GM23338 (cell line): ENCODE results near the gene ZNF483. TPM values are rescaled to one million over a fixed set of nuclear protein-coding genes. Genes with fewer than 3 reads are reported as not detected.
A peak's percentile ranks its signal among the peaks of the same experiment; 100 is the strongest.

Experiments used
- ATAC-seq: fragments of 200-7000 bp; cut with Tn5 transposase; 3 replicates; pipeline ENCODE4 v1.9.1; 2020
- DNase-seq: peaks from one replicate; pipeline ENCODE4 v3.0.0-alpha.2; 2015; ENCODE audit warnings: low spot score
- H2AFZ ChIP-seq: fragments of 200-600 bp; sonication (generic); 2 replicates; pipeline ENCODE4 v1.8.0; 2016; ENCODE audit warnings: antibody characterized with exemption, mild to moderate bottlenecking, moderate library complexity
- H3F3A ChIP-seq: fragments of 200-600 bp; sonication (generic); replicated peaks from 2 replicates; pipeline ENCODE4 v1.8.0; 2017; ENCODE audit warnings: antibody characterized with exemption, mixed run types, low read depth
- H3K27ac ChIP-seq: fragments of 200-600 bp; sonication (generic); 2 replicates; pipeline ENCODE4 v1.6.1; 2016; ENCODE audit warnings: low read depth
- H3K27me3 ChIP-seq: fragments of 200-600 bp; sonication (generic); 2 replicates; pipeline ENCODE4 v1.8.0; 2016; ENCODE audit warnings: mild to moderate bottlenecking, mixed run types, moderate library complexity; ENCODE audit not compliant: insufficient read depth
- H3K36me3 ChIP-seq: fragments of 200-600 bp; sonication (generic); 2 replicates; pipeline ENCODE4 v1.8.0; 2016; ENCODE audit warnings: mild to moderate bottlenecking; ENCODE audit not compliant: insufficient read depth
- H3K4me1 ChIP-seq: fragments of 200-600 bp; sonication (generic); 2 replicates; pipeline ENCODE4 v1.8.0; 2016; ENCODE audit warnings: mild to moderate bottlenecking, moderate library complexity; ENCODE audit not compliant: insufficient read depth
- H3K4me2 ChIP-seq: fragments of 200-600 bp; sonication (generic); 2 replicates; pipeline ENCODE4 v1.7.1; 2017; ENCODE audit warnings: mixed run types
- H3K4me3 ChIP-seq: fragments of 200-600 bp; sonication (generic); 2 replicates; pipeline ENCODE4 v1.6.1; 2016; ENCODE audit warnings: mixed run types
- H3K79me2 ChIP-seq: fragments of 200-600 bp; sonication (generic); replicated peaks from 2 replicates; pipeline ENCODE4 v1.8.0; 2017; ENCODE audit warnings: mild to moderate bottlenecking; ENCODE audit not compliant: insufficient read depth
- H3K9me2 ChIP-seq: fragments of 200-600 bp; sonication (generic); 2 replicates; pipeline ENCODE4 v1.8.0; 2017; ENCODE audit not compliant: insufficient read depth
- H4K20me1 ChIP-seq: fragments of 200-600 bp; sonication (generic); replicated peaks from 2 replicates; pipeline ENCODE4 v1.8.0; 2017; ENCODE audit warnings: mild to moderate bottlenecking; ENCODE audit not compliant: insufficient read depth
- H3K27ac Mint-ChIP-seq: 2 replicates; pipeline ENCODE4 v1.8.0; 2020; ENCODE audit warnings: inconsistent platforms, mild to moderate bottlenecking, moderate library complexity, mixed read lengths
- H3K27me3 Mint-ChIP-seq: 3 replicates; pipeline ENCODE4 v1.8.0; 2022; ENCODE audit warnings: low read depth, mild to moderate bottlenecking, moderate library complexity, mixed read lengths, inconsistent platforms; ENCODE audit not compliant: insufficient read depth, poor library complexity
- H3K36me3 Mint-ChIP-seq: 3 replicates; pipeline ENCODE4 v1.8.0; 2021; ENCODE audit warnings: low read depth, mild to moderate bottlenecking, inconsistent platforms, moderate library complexity, mixed read lengths
- H3K4me1 Mint-ChIP-seq: 3 replicates; pipeline ENCODE4 v1.8.0; 2020; ENCODE audit warnings: mild to moderate bottlenecking, inconsistent platforms, mixed read lengths
- H3K4me3 Mint-ChIP-seq: 3 replicates; pipeline ENCODE4 v1.8.0; 2021; ENCODE audit warnings: moderate library complexity, mild to moderate bottlenecking, inconsistent platforms, mixed read lengths
- H3K9me3 Mint-ChIP-seq: 3 replicates; pipeline ENCODE4 v1.8.0; 2020; ENCODE audit warnings: moderate library complexity, mild to moderate bottlenecking, inconsistent platforms, mixed read lengths
- CREB1 ChIP-seq: fragments of 250-450 bp; sonication (Bioruptor Pico); IDR thresholded peaks from 2 replicates; pipeline ENCODE4 v1.5.0; 2020; ENCODE audit warnings: low read depth, mild to moderate bottlenecking, moderate library complexity
- CTCF ChIP-seq, 2 experiments: fragments of 200-600 bp in 1 of 2; sonication (generic) in 1 of 2; conservative IDR thresholded peaks; 2 replicates each; pipeline versions ENCODE4 v1.5.1 to v1.6.1; 2016 to 2017; ENCODE audit warnings: antibody characterized with exemption in 2 of 2, low read depth in 2 of 2, mild to moderate bottlenecking in 2 of 2, moderate library complexity in 1 of 2
- ETS1 ChIP-seq: IDR thresholded peaks from 2 replicates; pipeline ENCODE4 v1.6.1; 2016; ENCODE audit warnings: antibody characterized with exemption
- EZH2 ChIP-seq: fragments of 200-600 bp; sonication (generic); IDR thresholded peaks from one replicate; pipeline ENCODE4 v1.8.0; 2017; ENCODE audit warnings: antibody characterized with exemption, mild to moderate bottlenecking, low read depth; ENCODE audit not compliant: unreplicated experiment
- EZH2phosphoT487 ChIP-seq: fragments of 200-600 bp; sonication (generic); IDR thresholded peaks from one replicate; pipeline ENCODE4 v1.8.1; 2018; ENCODE audit warnings: antibody characterized with exemption; ENCODE audit not compliant: unreplicated experiment
- JUNB ChIP-seq: IDR thresholded peaks from one replicate; pipeline ENCODE4 v1.6.1; 2016; ENCODE audit warnings: antibody characterized with exemption; ENCODE audit not compliant: unreplicated experiment
- NANOG ChIP-seq: IDR thresholded peaks from 2 replicates; pipeline ENCODE4 v1.6.1; 2016; ENCODE audit warnings: antibody characterized with exemption, borderline replicate concordance
- POLR2AphosphoS5 ChIP-seq: IDR thresholded peaks from 2 replicates; pipeline ENCODE4 v1.6.1; 2016; ENCODE audit warnings: antibody characterized with exemption, low read depth
- REST ChIP-seq: IDR thresholded peaks from one replicate; pipeline ENCODE4 v1.6.1; 2018; ENCODE audit warnings: antibody characterized with exemption; ENCODE audit not compliant: unreplicated experiment
- STAT1 ChIP-seq: IDR thresholded peaks from one replicate; pipeline ENCODE4 v1.6.1; 2016; ENCODE audit warnings: antibody characterized with exemption; ENCODE audit not compliant: unreplicated experiment
- ZNF114 ChIP-seq: fragments of 250-450 bp; sonication (Bioruptor Pico); IDR thresholded peaks from 2 replicates; pipeline ENCODE4 v1.5.0; 2020; ENCODE audit warnings: mild to moderate bottlenecking, moderate library complexity
- ZNF331 ChIP-seq: fragments of 250-450 bp; sonication (Bioruptor Pico); IDR thresholded peaks from 2 replicates; pipeline ENCODE4 v1.5.0; 2020; ENCODE audit warnings: low read depth, mild to moderate bottlenecking, moderate library complexity
- ZNF462 ChIP-seq: fragments of 250-450 bp; sonication (Bioruptor Pico); IDR thresholded peaks from 2 replicates; pipeline ENCODE4 v1.5.0; 2020; ENCODE audit warnings: mild to moderate bottlenecking, moderate library complexity
- polyA plus RNA-seq: library from polyadenylated mRNA; unstranded; fragments of >200 nt; fragmentation: Nextera tagmentation; extraction: Ambion mirVana; gene quantifications from 2 replicates; pipeline ENCODE4 v1.2.1, GENCODE V29; 2016
- total RNA-seq: library from RNA; depleted of rRNA; stranded (reverse); fragments of >200 nt; shearing (Covaris generic); gene quantifications from 2 replicates; pipeline ENCODE4 v1.2.3, GENCODE V29; 2014

ZNF483 gene
- total and polyA plus RNA-seq, 2 experiments from 2014 or later, result 9.7 to 112 TPM

- Histone ChIP-seq H3F3A (no peaks in the 10 kb centered on the region), H4K20me1 (no peaks in the 10 kb centered on the region), H3K79me2 (no peaks in the 10 kb centered on the region), H3K9me2 (no peaks in the 10 kb centered on the region), H3K4me1 (no peaks in the 10 kb centered on the region; the same call in 1 of the 2 replicates), H3K27ac (no peak overlapping the region), H3K27me3 (peaks cover 24% of the 10 kb centered on the region), H3K4me3 (no peak overlapping the region), H3K4me2 (no peak overlapping the region), H3K36me3 (no peaks in the 10 kb centered on the region), H2AFZ (0 out of 2 replicates have a peak overlapping the region, but pooled peaks have one; percentile 24)
- Mint-ChIP-seq H3K4me3 (no peak overlapping the region), H3K27me3 (peaks cover 25% of the 10 kb centered on the region), H3K9me3 (no peaks in the 10 kb centered on the region), H3K27ac (no peak overlapping the region), H3K36me3 (no peaks in the 10 kb centered on the region), H3K4me1 (no peaks in the 10 kb centered on the region; the same call in 2 of the 3 replicates)
- TF ChIP-seq ZNF114 (no peak), EZH2phosphoT487 (no peak), NANOG (no peak), ZNF462 (CRISPR knock-in tag) (no peak), REST (no peak), EZH2 (no peak), CTCF (conservative IDR thresholded peaks at IDR 0.05; ENCODE audit: low read depth in 2 of 2) (no peak), STAT1 (no peak), CREB1 (CRISPR knock-in tag) (no peak), JUNB (no peak), ETS1 (no peak), POLR2AphosphoS5 (no peak), ZNF331 (no peak)
- ATAC-seq (no peak), DNase-seq (no peak)
Observed at GRCh38 chr9:111603041-111603440, 78.1 kb downstream of the ZNF483 start.
